Suprapubic skin (tissue), 3 donors: ENCODE data around the gene EIF2S2.

ENCODE experiments used
- CTCF ChIP-seq, 2 donors: fragments of 200-600 bp in 1 of 2; fragments of 450-650 bp in 1 of 2; sonication (generic) in 1 of 2; IDR thresholded peaks; one replicate each; pipeline ENCODE4 v1.5.1; 2016 to 2019; ENCODE audit warnings: antibody characterized with exemption in 2 of 2, mild to moderate bottlenecking in 1 of 2, moderate library complexity in 1 of 2
- POLR2AphosphoS5 ChIP-seq, 3 donors: sonication (generic); formaldehyde crosslinking; IDR thresholded peaks; one replicate each; pipeline ENCODE4 v1.6.1; 2017; ENCODE audit warnings: antibody characterized with exemption in 3 of 3

- no peak for TF ChIP-seq CTCF (IDR thresholded peaks at IDR 0.05)
- TF ChIP-seq POLR2AphosphoS5 (IDR thresholded peaks at IDR 0.05) = no peak
These were observed 37.8 kb downstream of the EIF2S2 start for GRCh38 chr20:34074101-34074760.
